Natural killer cell (primary cell): Measurements from ENCODE around the gene TFE3. TPM values are rescaled to one million over a fixed set of nuclear protein-coding genes. Genes with fewer than 3 reads are reported as not detected.

Experiments
- ATAC-seq, 3 donors: fragments of 150-1000 bp in 2 of 3; fragments of 200-7000 bp in 1 of 3; cut with Tn5 transposase; 1 replicate in 1 of 3; 2 replicates in 2 of 3; pipeline ENCODE4 v1.10.0; 2021; ENCODE audit warnings: mild to moderate bottlenecking in 2 of 3, moderate library complexity in 2 of 3
- DNase-seq, 2 donors: peaks; one replicate each; pipeline versions ENCODE4 v3.0.0 to v3.0.0-alpha.2; 2013 to 2021; ENCODE audit warnings: mixed read lengths in 1 of 2
- H3K27ac ChIP-seq: one replicate; pipeline ENCODE4 v1.5.1; 2013; ENCODE audit warnings: mild to moderate bottlenecking, low read length
- H3K27me3 ChIP-seq: one replicate; pipeline ENCODE4 v1.6.1; 2013; ENCODE audit warnings: low read length; ENCODE audit not compliant: control insufficient read depth, insufficient read depth
- H3K36me3 ChIP-seq: one replicate; pipeline ENCODE4 v1.6.1; 2013; ENCODE audit warnings: low read length; ENCODE audit not compliant: control insufficient read depth, insufficient read depth
- H3K4me1 ChIP-seq: one replicate; pipeline ENCODE4 v1.6.1; 2013; ENCODE audit warnings: low read length; ENCODE audit not compliant: control insufficient read depth, insufficient read depth
- H3K4me3 ChIP-seq: one replicate; pipeline ENCODE4 v1.5.1; 2013; ENCODE audit warnings: low read length
- H3K9me3 ChIP-seq: one replicate; pipeline ENCODE4 v1.6.1; 2013; ENCODE audit warnings: low read length; ENCODE audit not compliant: control insufficient read depth, insufficient read depth
- H3K27ac Mint-ChIP-seq, 2 donors: one replicate each; pipeline ENCODE4 v1.8.0; 2022; ENCODE audit warnings: mild to moderate bottlenecking in 2 of 2, mixed read lengths in 2 of 2, moderate library complexity in 1 of 2
- H3K27me3 Mint-ChIP-seq, 2 donors: one replicate each; pipeline ENCODE4 v1.8.0; 2022; ENCODE audit warnings: low read depth in 2 of 2, mixed read lengths in 2 of 2
- H3K36me3 Mint-ChIP-seq: one replicate; pipeline ENCODE4 v1.8.0; 2022; ENCODE audit warnings: mixed read lengths
- H3K4me1 Mint-ChIP-seq, 2 donors: one replicate each; pipeline ENCODE4 v1.8.0; 2022; ENCODE audit warnings: mixed read lengths in 2 of 2
- H3K4me3 Mint-ChIP-seq: one replicate; pipeline ENCODE4 v1.8.0; 2022; ENCODE audit warnings: mild to moderate bottlenecking, moderate library complexity, mixed read lengths
- H3K9me3 Mint-ChIP-seq, 2 donors: one replicate each; pipeline ENCODE4 v1.8.0; 2022; ENCODE audit warnings: mixed read lengths in 2 of 2
- WGBS: methylation state at CpG from one replicate; pipeline ENCODE4 v1.1.7; 2013; ENCODE audit warnings: missing lambda C conversion rate; ENCODE audit not compliant: insufficient coverage; 5-methylcytosine and 5-hydroxymethylcytosine counted together
- intact Hi-C: fragments of 100-400 bp; cut with micrococcal nuclease; formaldehyde crosslinking; loops from one replicate; pipeline ENCODE4 v1.14.2; 2022
- total RNA-seq, 4 donors: library from RNA; stranded (reverse); fragments of 120-200 nt in 1 of 4; gene quantifications; one replicate each; pipeline versions ENCODE4 v1.2.3 to v1.2.4, GENCODE V29; 2013 to 2022
- TF ChIP-seq, protein P1 (sequence below): fragments of 200-600 bp; IDR thresholded peaks from one replicate; pipeline ENCODE4 v1.8.0; 2022; ENCODE audit warnings: antibody characterized with exemption

The TFE3 gene
- total RNA-seq, 3 donors from 2014 or later (not counting 1 experiment from before 2014, with no cell fraction given) = 43.8 to 57.5 (median 43.9) TPM

- under 1% methylated on average over 73 of the region's 79 CpGs for WGBS
- no peaks in the 10 kb centered on the region for H3K36me3 ChIP-seq
- peak overlapping the region; percentile 87 for H3K27ac ChIP-seq
- TF ChIP-seq, protein P1, sequence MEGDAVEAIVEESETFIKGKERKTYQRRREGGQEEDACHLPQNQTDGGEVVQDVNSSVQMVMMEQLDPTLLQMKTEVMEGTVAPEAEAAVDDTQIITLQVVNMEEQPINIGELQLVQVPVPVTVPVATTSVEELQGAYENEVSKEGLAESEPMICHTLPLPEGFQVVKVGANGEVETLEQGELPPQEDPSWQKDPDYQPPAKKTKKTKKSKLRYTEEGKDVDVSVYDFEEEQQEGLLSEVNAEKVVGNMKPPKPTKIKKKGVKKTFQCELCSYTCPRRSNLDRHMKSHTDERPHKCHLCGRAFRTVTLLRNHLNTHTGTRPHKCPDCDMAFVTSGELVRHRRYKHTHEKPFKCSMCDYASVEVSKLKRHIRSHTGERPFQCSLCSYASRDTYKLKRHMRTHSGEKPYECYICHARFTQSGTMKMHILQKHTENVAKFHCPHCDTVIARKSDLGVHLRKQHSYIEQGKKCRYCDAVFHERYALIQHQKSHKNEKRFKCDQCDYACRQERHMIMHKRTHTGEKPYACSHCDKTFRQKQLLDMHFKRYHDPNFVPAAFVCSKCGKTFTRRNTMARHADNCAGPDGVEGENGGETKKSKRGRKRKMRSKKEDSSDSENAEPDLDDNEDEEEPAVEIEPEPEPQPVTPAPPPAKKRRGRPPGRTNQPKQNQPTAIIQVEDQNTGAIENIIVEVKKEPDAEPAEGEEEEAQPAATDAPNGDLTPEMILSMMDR = no peak
- intact Hi-C loops = no loop called here
- ATAC-seq (peak; percentile 81 to 88 (median 83)), DNase-seq (peak; percentile 59 to 78)
- Mint-ChIP-seq H3K4me3 (peak overlapping the region; percentile 79), H3K36me3 (no peaks in the 10 kb centered on the region), H3K4me1 (peaks cover 7 to 29% of the 10 kb centered on the region in 2 donors), H3K27ac (peak overlapping the region; percentile 64 to 93), H3K27me3 (peaks cover 0 to 3% of the 10 kb centered on the region in 2 donors), H3K9me3 (no peaks in the 10 kb centered on the region)
- peak overlapping the region; percentile 46 for H3K4me3 ChIP-seq
- H3K9me3 ChIP-seq = no peaks in the 10 kb centered on the region
- no peaks in the 10 kb centered on the region for H3K27me3 ChIP-seq
- peaks cover 19% of the 10 kb centered on the region for H3K4me1 ChIP-seq
Observed at GRCh38 chrX:49053223-49054072, 10.3 kb upstream of the TFE3 start.

DNA sequence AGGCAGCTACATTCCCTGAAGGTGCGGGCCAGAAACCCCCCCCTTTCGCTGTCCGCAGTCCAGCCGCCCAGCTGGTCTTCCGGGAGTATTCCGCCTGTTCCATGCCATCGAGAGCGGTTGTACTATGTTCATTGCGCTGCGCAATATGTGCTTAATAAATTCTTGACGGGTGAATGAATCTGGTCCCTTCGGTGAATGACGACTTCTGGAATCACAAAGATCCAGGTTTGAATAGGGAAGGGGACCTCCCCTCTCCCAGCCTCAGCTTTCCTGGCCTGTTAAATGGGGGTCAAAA lies 777 bp upstream of the TFE3 start:
- peaks cover 6% of the 10 kb centered on the region for H3K36me3 ChIP-seq
- Mint-ChIP-seq H3K36me3 (no peaks in the 10 kb centered on the region), H3K4me1 (peaks cover 18 to 33% of the 10 kb centered on the region in 2 donors), H3K27me3 (no peaks in the 10 kb centered on the region), H3K27ac (peak overlapping the region; percentile 89 to 92), H3K9me3 (no peaks in the 10 kb centered on the region), H3K4me3 (peak overlapping the region; percentile 86)
- TF ChIP-seq, protein P1 = peak; percentile 0
- H3K27ac ChIP-seq = peak overlapping the region; percentile 70
- intact Hi-C loops = loop anchor here (1.0 to 5.0 kb wide), 3 partner anchors 41 to 127 kb away; partner anchors contain the start of genes GRIPAP1 and PIM2
- 14% methylated on average over 9 of the region's 13 CpGs for WGBS
- no peaks in the 10 kb centered on the region for H3K9me3 ChIP-seq
- peaks cover 33% of the 10 kb centered on the region for H3K4me1 ChIP-seq
- no peaks in the 10 kb centered on the region for H3K27me3 ChIP-seq
- no peak for ATAC-seq
- H3K4me3 ChIP-seq = peak overlapping the region; percentile 2
- DNase-seq = no peak

DNA sequence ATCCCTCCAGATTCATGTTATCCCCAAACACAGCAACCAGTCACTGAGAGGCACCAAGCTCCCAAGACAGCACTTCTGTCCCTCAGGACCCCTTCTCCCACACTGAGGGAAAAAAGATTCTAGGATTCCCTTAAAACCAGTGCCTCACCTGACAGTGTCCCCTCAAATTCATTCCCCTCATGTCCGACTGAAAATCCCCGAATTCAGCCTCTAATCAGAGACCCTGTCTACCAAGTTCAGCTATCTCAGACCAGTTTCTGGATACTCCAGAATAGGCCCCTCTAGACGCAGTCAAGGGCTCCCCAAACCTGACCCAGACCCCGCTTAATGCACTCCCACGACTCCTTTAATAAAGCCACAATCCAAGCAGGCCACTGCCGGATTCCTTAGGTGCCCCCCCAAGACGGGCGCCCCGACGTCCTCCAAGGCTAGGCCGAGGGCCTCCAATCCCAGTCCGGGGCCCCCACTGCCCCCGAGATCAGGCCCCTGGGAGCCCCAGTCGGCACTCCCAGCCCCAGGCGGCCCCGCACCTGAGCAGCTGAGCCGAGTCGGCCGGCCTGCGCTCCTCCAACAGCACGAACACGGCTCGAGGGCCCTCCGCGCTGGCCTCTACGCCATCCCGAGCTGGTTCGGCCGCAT lies 457 bp downstream of the TFE3 start:
- Histone ChIP-seq H3K9me3 (no peaks in the 10 kb centered on the region), H3K27me3 (no peaks in the 10 kb centered on the region), H3K4me1 (peaks cover 33% of the 10 kb centered on the region), H3K27ac (peak overlapping the region; percentile 94), H3K36me3 (peaks cover 16% of the 10 kb centered on the region), H3K4me3 (peak overlapping the region; percentile 66)
- Mint-ChIP-seq H3K36me3 (no peaks in the 10 kb centered on the region), H3K9me3 (no peaks in the 10 kb centered on the region), H3K27ac (peak overlapping the region; percentile 89 to 92), H3K4me1 (peaks cover 23 to 33% of the 10 kb centered on the region in 2 donors), H3K4me3 (peak overlapping the region; percentile 86), H3K27me3 (no peaks in the 10 kb centered on the region)
- TF ChIP-seq, protein P1 = no peak
- under 1% methylated on average over 29 of the region's 29 CpGs for WGBS
- no peak for DNase-seq
- ATAC-seq = no peak
- intact Hi-C loops = loop anchor here (1.0 to 5.0 kb wide), 3 partner anchors 40 to 125 kb away; partner anchors contain the start of genes GRIPAP1 and PIM2
